NCI-H226 (cell line): ENCODE measurements around the gene CDCA4.
A peak's percentile ranks its signal among the peaks of the same experiment; 100 is the strongest.
"Not testable (repeated sequence)": the region's sequence is repeated elsewhere in the genome, so short reads cannot be mapped to it uniquely, and the experiment has no call there.

Experiments
- DNase-seq: peaks from one replicate; pipeline ENCODE4 v3.0.0-alpha.2; 2015

Gene CDCA4

GRCh38 chr14:105020815-105021655 is at the start of gene CDCA4:
TSS of gene CDCA4 (minus strand) at chr14:105021083. CDS start at chr14:105011929, 9,154 bp downstream.
- DNase-seq = peak; percentile 91

GRCh38 chr14:105069871-105070759 is 49.2 kb upstream of the CDCA4 start:
- DNase-seq = no peak

GRCh38 chr14:105069522-105069870 is 48.6 kb upstream of the CDCA4 start:
- DNase-seq = no peak

- no peak for DNase-seq
Measured at GRCh38 chr14:105068818-105069217, 47.9 kb upstream of the CDCA4 start.

- no peak for DNase-seq
Measured at GRCh38 chr14:105067969-105068301, 47.1 kb upstream of the CDCA4 start.

- peak; percentile 56 for DNase-seq
Measured at GRCh38 chr14:105067140-105067968, 46.5 kb upstream of the CDCA4 start.

- DNase-seq = no peak
Measured at GRCh38 chr14:105066240-105067071, 45.6 kb upstream of the CDCA4 start.

- DNase-seq = peak; percentile 63
Measured at GRCh38 chr14:105065280-105066228, 44.7 kb upstream of the CDCA4 start, which contains the start of gene GPR132. TSS of gene GPR132 (minus strand) at chr14:105065430. CDS start at chr14:105055420, 10,010 bp downstream.

GRCh38 chr14:105064721-105065143 is 43.8 kb upstream of the CDCA4 start:
- DNase-seq = peak; percentile 30

GRCh38 chr14:105064001-105064400 is 43.1 kb upstream of the CDCA4 start:
- no peak for DNase-seq

- DNase-seq = not testable (repeated sequence)
Measured at GRCh38 chr14:105063506-105063905, 42.6 kb upstream of the CDCA4 start.

- DNase-seq = no peak
Measured at GRCh38 chr14:105063056-105063455, 42.2 kb upstream of the CDCA4 start.

GRCh38 chr14:105062048-105062433 is 41.2 kb upstream of the CDCA4 start:
- no peak for DNase-seq

- no peak for DNase-seq
Measured at GRCh38 chr14:105061428-105062047, 40.7 kb upstream of the CDCA4 start.

GRCh38 chr14:105060751-105061427 is 40.0 kb upstream of the CDCA4 start:
- no peak for DNase-seq

GRCh38 chr14:105059925-105060565 is 39.2 kb upstream of the CDCA4 start:
- DNase-seq = no peak

GRCh38 chr14:105059035-105059924 is 38.4 kb upstream of the CDCA4 start:
- peak; percentile 50 for DNase-seq

- no peak for DNase-seq
Measured at GRCh38 chr14:105058521-105059034, 37.7 kb upstream of the CDCA4 start.
